DMS79 (cell line): ENCODE data around the gene PHKG2.

ENCODE experiments used
- DNase-seq: peaks from one replicate; lab custom pipeline; 2025; lab: John Stamatoyannopoulos, UW

Gene PHKG2

GRCh38 chr16:30775392-30776188 is 27.4 kb downstream of the PHKG2 start:
- DNase-seq: peak; percentile 55

DNA sequence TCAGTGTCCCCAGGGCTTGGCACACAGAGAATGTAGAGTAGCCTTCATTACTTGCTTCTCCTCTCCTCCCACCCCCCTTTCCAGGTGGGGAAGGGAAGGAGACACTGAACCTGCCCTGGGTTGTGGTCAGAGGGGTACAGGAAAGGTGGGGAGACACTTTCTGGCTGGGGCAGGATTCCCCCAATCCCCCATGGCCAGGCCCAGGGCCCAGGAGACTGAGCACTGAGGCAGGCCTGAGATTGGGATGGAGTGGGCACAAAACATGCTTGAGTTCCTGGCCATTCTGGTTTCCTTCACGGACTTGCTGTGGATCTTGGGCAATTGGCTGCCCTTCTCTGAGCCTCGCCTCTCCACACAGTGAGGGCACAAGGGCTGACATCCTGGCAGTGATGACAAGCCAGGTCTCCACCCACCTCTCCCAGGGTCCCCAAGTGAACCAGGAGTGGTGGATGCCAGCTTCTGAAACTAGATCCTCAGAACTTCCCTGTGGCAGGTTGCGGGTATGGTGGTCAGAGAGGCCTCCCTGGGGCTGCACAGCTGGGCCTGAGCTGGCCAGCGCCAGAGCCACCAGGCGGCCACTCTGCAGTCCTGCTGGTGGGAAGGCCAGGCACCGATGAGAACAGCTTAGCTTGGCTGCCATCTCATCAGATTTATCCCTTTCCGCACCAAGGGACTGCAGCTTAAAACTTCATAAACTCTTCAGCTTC is 29.5 kb downstream of the PHKG2 start:
- no peak for DNase-seq

DNA sequence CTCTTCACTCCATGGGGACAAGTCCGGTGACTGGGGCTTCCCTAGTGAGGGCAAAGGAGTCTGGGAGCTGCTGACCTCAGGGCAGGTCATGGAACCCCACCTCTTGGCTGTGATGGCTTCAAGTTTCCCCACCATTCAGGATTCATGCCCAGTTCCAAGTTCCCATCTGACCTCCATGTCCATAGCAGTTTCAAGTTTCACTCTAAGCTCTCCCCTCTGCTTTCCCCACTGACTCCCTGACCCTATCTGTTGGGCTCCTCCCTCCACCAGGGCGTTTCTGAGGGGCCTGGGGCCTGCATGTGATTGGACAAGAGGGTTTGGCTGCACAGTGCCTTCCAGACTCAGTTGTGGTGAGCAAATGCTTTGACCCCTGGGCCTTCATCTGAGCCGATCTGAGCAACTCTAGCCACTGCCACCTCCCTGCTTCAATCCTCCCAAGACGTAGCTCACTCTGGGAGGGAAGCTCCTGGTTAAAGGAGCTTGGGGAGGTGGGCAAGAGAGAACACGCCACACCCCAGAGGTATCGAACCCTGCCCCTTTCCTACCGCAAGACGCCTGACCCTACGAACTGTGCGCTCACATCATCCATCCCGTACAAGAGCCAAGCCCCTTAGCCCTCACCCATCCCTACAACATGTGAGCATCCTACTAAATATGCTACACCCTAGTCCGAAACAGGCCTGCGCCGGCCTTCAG is 30.5 kb downstream of the PHKG2 start:
- no peak for DNase-seq

DNA sequence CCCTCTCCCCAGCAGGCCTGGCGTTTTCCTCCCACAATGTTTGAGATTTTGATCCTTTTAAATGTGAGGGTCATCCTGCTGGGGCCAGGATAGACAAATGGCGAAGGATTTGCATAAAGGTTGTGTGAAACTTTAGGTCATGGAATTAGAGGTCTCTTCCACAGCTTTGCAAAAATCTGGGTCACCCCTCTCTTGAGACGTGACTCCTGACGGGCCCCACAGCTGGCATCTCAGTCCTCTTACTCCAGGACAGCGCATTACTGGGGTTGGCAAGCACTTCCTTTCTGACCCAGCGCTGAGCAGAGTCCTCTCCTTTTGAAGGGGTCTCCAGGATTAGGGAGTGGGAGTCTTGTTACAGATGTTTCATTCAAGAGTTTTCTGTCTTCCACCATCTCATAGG is 31.4 kb downstream of the PHKG2 start:
- no peak for DNase-seq

GRCh38 chr16:30780021-30780420 is 31.8 kb downstream of the PHKG2 start:
- DNase-seq: no peak

GRCh38 chr16:30780549-30780948 is 32.3 kb downstream of the PHKG2 start:
- DNase-seq: no peak

- DNase-seq: no peak
Measured at GRCh38 chr16:30782486-30783279, 34.5 kb downstream of the PHKG2 start.

- no peak for DNase-seq
Measured at GRCh38 chr16:30783280-30784109, 35.3 kb downstream of the PHKG2 start.

- no peak for DNase-seq
Measured at GRCh38 chr16:30784215-30784614, 36.0 kb downstream of the PHKG2 start.

- no peak for DNase-seq
Measured at GRCh38 chr16:30785126-30786106, 37.2 kb downstream of the PHKG2 start.

DNA sequence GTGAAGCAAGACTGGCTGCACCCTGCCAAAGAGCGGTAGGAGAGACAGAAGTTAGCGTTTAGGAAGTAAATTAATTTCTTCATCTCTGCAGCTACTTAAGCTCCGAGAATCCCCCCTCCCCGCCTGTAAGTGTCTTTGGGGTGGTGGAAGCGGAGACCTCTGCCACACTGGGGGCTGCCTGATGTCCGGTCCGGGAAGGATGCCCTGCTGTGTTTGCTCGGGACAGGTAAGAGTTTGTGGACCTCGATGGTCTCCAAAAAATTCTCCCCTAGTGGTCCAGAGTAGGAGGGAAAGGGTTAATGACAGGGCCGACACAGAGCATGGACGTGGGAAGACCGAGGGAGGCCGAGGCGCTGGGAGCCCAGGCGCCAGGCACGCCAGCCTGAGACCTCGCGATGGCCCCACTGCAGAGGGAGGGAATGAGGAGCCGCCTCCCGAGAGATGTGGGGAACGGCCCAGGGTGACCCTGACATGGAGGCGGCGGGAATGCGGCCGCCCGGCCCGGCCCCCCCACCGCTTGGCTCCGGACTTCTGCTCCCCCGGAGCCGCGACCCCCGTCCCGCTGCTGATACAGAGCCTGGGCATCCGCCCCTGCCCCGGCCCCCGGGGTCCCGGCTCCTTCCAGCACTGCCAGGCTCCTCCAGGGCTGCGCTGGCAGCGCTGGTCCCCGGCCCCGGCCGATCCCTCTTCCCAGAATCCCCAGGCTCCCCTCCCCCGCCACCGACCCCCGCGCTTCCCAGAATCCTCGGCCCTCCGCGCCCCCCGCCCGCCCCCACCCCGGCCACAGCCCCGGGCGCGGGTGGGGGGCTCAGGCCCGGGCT is 38.1 kb downstream of the PHKG2 start:
- DNase-seq: no peak

DNA sequence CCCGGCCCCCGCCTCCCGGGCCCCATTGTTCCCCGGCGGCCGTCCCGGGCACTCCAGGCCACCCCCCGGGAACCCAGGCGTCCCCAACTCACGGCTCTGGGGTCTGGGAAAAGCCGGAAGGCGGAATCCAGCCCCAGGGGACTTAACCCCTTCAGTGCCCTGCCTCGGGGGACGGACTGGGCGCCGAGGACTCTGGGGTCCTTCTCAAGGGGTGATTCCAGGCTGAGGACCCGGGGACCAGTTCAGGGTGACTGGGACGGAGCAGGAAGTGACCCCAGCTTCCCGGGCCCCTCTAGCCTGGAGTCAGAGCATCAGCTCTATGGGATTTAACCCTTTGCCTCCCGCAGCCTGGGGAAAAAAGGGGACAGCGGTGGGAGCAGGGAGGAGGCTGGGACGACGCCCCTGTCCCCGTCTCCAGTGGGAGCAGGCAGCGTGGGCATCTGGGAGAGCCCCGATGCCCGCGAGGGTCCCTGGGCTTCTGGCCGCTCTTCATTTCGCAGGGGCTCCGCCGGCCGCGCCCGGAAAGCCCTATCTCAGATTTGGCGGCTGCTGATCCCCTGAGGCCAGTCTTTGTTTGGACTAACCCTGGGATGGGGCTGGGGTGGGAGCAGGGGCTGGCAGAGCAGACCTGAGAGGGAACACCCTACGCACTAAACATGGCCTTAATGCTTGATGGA is 38.8 kb downstream of the PHKG2 start, which contains the start of gene ZNF629:
Gene ZNF629 (minus strand): TSS at position 270 of the 677 bp plus-strand sequence. CDS start 2,723 bp downstream, outside the sequence.
- peak; percentile 64 for DNase-seq

GRCh38 chr16:30787613-30788378 is 39.6 kb downstream of the PHKG2 start:
- DNase-seq: no peak

DNA sequence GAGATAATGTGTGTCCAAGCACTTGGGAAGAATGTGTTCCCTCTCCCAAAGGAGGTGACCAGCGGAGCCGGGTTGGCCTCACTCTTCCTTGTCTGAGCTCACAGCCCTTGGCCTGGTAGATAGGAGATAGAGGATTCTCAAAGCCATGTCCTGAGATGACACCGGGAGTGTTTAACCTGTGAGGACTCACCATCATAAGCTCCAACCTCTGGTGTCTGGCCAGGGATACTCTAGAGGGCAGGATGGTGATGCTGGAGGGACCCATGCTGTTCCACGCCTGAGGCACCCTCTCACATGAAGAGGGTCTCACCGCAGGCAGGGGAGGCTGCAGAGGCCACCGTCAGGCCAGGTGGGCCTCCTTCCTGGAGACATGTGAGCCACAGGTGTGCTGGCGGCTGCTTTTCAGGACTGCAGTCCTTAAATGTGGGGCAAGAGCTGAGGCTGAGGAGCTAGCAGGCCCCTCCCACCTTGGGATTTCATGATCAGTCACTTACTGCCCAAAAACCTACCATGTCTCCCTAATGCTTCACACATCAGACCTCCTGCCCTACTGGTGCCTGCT is 45.4 kb downstream of the PHKG2 start:
- no peak for DNase-seq

GRCh38 chr16:30794634-30795033 is 46.4 kb downstream of the PHKG2 start:
- DNase-seq: no peak

GRCh38 chr16:30797670-30798309 is 49.6 kb downstream of the PHKG2 start:
- DNase-seq: no peak
